Cardiac septum (tissue), 1 donor: Measurements from ENCODE around the gene GSC2. TPM values are rescaled to one million over a fixed set of nuclear protein-coding genes. Genes with fewer than 3 reads are reported as not detected.

Source experiments
- DNase-seq: peaks from one replicate; pipeline ENCODE4 v3.0.0-alpha.2; 2020; ENCODE audit warnings: low spot score
- intact Hi-C: fragments of 100-400 bp; cut with DNase I; formaldehyde crosslinking; loops from one replicate; pipeline ENCODE4 v1.14.0; 2022
- total RNA-seq: library from RNA; stranded (reverse); fragmentation: NEBNext Ultra II Directional; extraction: Animal tissue kit (Norgen Biotek cat#: 25700); gene quantifications from one replicate; pipeline ENCODE4 v1.2.1, GENCODE V29; 2021
- donor health status: DM: no; HTN: no; CAD: no.

Gene GSC2
- total RNA-seq, 1 donor from 2014 or later, result not detected

GRCh38 chr22:19178657-19179496 lies 28.8 kb upstream of the GSC2 start, which contains the start of gene SLC25A1:
TSS of gene SLC25A1 (minus strand) at chr22:19178736. CDS start at chr22:19178673, 63 bp downstream.
- DNase-seq, result peak; percentile 95
- intact Hi-C loops, result loop anchor here (2.0 to 5.0 kb wide), 4 partner anchors 34 to 268 kb away; partner anchors contain the start of genes C22orf39, CLTCL1, DGCR2 and ESS2

- no peak for DNase-seq
- intact Hi-C loops, result loop anchor here (2.0 to 5.0 kb wide), 4 partner anchors 33 to 269 kb away; partner anchors contain the start of genes C22orf39, CLTCL1, DGCR2 and ESS2
Observed at GRCh38 chr22:19178065-19178656, 28.1 kb upstream of the GSC2 start.

GRCh38 chr22:19177164-19178064 lies 27.3 kb upstream of the GSC2 start:
- no peak for DNase-seq
- intact Hi-C loops, result loop anchor here (2.0 to 5.0 kb wide), 4 partner anchors 33 to 270 kb away; partner anchors contain the start of genes C22orf39, CLTCL1, DGCR2 and ESS2

GRCh38 chr22:19176732-19177131 lies 26.6 kb upstream of the GSC2 start:
- no peak for DNase-seq
- intact Hi-C loops, result loop anchor here (5.0 kb wide), 3 partner anchors 54 to 271 kb away; partner anchors contain the start of genes C22orf39, CLTCL1 and DGCR2

GRCh38 chr22:19176175-19176643 lies 26.1 kb upstream of the GSC2 start:
- DNase-seq, result no peak
- intact Hi-C loops, result loop anchor here (5.0 kb wide), 3 partner anchors 54 to 271 kb away; partner anchors contain the start of genes C22orf39, CLTCL1 and DGCR2

- intact Hi-C loops, result loop anchor here (5.0 kb wide), 3 partner anchors 53 to 272 kb away; partner anchors contain the start of genes C22orf39, CLTCL1 and DGCR2
- no peak for DNase-seq
Observed at GRCh38 chr22:19175602-19176174, 25.6 kb upstream of the GSC2 start.

GRCh38 chr22:19175026-19175601 lies 25.0 kb upstream of the GSC2 start:
- no peak for DNase-seq
- intact Hi-C loops, result loop anchor here (5.0 kb wide), 3 partner anchors 53 to 272 kb away; partner anchors contain the start of genes C22orf39, CLTCL1 and DGCR2

GRCh38 chr22:19174106-19175025 lies 24.3 kb upstream of the GSC2 start:
- DNase-seq, result no peak
- intact Hi-C loops, result loop anchor here (5.0 kb wide), 3 partner anchors 52 to 273 kb away; partner anchors contain the start of genes C22orf39, CLTCL1 and DGCR2

GRCh38 chr22:19173047-19174035 lies 23.2 kb upstream of the GSC2 start:
- no peak for DNase-seq
- intact Hi-C loops, result no loop called here

- intact Hi-C loops, result no loop called here
- DNase-seq, result no peak
Observed at GRCh38 chr22:19172213-19173046, 22.3 kb upstream of the GSC2 start.

- DNase-seq, result no peak
- intact Hi-C loops, result no loop called here
Observed at GRCh38 chr22:19169947-19170318, 19.8 kb upstream of the GSC2 start.

GRCh38 chr22:19169002-19169946 lies 19.2 kb upstream of the GSC2 start:
- DNase-seq, result no peak
- intact Hi-C loops, result no loop called here

GRCh38 chr22:19168088-19168890 lies 18.2 kb upstream of the GSC2 start:
- DNase-seq, result no peak
- intact Hi-C loops, result no loop called here
